HepG2 (cell line): Measurements from ENCODE around the gene SYMPK. TPM values are rescaled to one million over a fixed set of nuclear protein-coding genes. Genes with fewer than 3 reads are reported as not detected.

ENCODE experiments used
- ATAC-seq: fragments of 200-7000 bp; cut with Tn5 transposase; 3 replicates; pipeline ENCODE4 v1.9.1; 2020; ENCODE audit warnings: mild to moderate bottlenecking, moderate library complexity
- BruUV-seq: library from RNA; stranded (reverse); fragments of 400-500 nt; replicated peaks from 2 replicates; lab custom pipeline; 2021; lab: Mats Ljungman, UMichigan
- CTCF ChIA-PET: fragments of 300-600 bp; formaldehyde crosslinking; extraction: SDS; loops from one replicate; lab custom pipeline; 2021; ENCODE audit warnings: low total read pairs, inconsistent platforms, low intra/inter-chr PET ratio; lab: Yijun Ruan, JAX
- POLR2A ChIA-PET: fragments of 350-600 bp; sonication (Branson Sonifier 250); formaldehyde crosslinking; loops from one replicate; lab custom pipeline; 2020; ENCODE audit warnings: antibody characterized with exemption, inconsistent platforms; lab: Yijun Ruan, JAX
- DNase-seq: peaks from one replicate; pipeline ENCODE4 v3.0.0-alpha.2; 2015; ENCODE audit warnings: low spot score
- FAIRE-seq: peaks from 3 replicates; lab custom pipeline; 2011; peaks lifted over from hg19 to GRCh38; lab: Jason Lieb, UNC
- H2AFZ ChIP-seq: one replicate; pipeline ENCODE4 v1.6.1; 2011; ENCODE audit warnings: low read length, inconsistent platforms
- H3K27ac ChIP-seq: fragments of 300-600 bp; 3 replicates; pipeline ENCODE4 v1.8.0; 2011; ENCODE audit warnings: mixed run types, mild to moderate bottlenecking, mixed read lengths, low read length, inconsistent platforms; ENCODE audit not compliant: insufficient read depth; ENCODE audit errors: extremely low read length
- H3K27me3 ChIP-seq, 2 experiments: fragments of 200-600 bp in 1 of 2; 2 replicates in 1 of 2; 3 replicates in 1 of 2; pipeline versions ENCODE4 v1.6.0 to v1.8.0; 2011; ENCODE audit warnings: low read length in 2 of 2, mild to moderate bottlenecking in 2 of 2, moderate library complexity in 2 of 2, inconsistent platforms in 1 of 2; ENCODE audit not compliant: insufficient read depth in 2 of 2, control insufficient read depth in 1 of 2
- H3K36me3 ChIP-seq, 2 experiments: fragments of 200-600 bp in 1 of 2; replicated peaks in 1 of 2; 2 replicates in 1 of 2; 3 replicates in 1 of 2; pipeline versions ENCODE4 v1.5.1 to v1.8.0; 2011; ENCODE audit warnings: low read length in 2 of 2, inconsistent platforms in 1 of 2; ENCODE audit not compliant: insufficient read depth in 2 of 2, control insufficient read depth in 1 of 2
- H3K4me1 ChIP-seq: 2 replicates; pipeline ENCODE4 v1.5.1; 2012; ENCODE audit warnings: low read length, inconsistent platforms; ENCODE audit not compliant: insufficient read depth
- H3K4me2 ChIP-seq: 2 replicates; pipeline ENCODE4 v1.6.0; 2011; ENCODE audit warnings: low read depth, low read length, inconsistent platforms
- H3K4me3 ChIP-seq, 3 experiments: fragments of 200-600 bp in 1 of 3; sonication (generic), shearing (Covaris generic) in 1 of 3; replicated peaks in 1 of 3; 2 replicates each; pipeline ENCODE4 v1.5.1; 2011 to 2016; ENCODE audit warnings: low read length in 3 of 3, inconsistent platforms in 2 of 3, low read depth in 2 of 3, mild to moderate bottlenecking in 2 of 3, control low read depth in 1 of 3, mixed read lengths in 1 of 3; ENCODE audit not compliant: insufficient read depth in 1 of 3
- H3K79me2 ChIP-seq: one replicate; pipeline ENCODE4 v1.6.1; 2011; ENCODE audit warnings: low read length, inconsistent platforms; ENCODE audit not compliant: insufficient read depth
- H3K9ac ChIP-seq: 2 replicates; pipeline ENCODE4 v1.6.0; 2011; ENCODE audit warnings: mild to moderate bottlenecking, low read depth, low read length, inconsistent platforms; ENCODE audit not compliant: insufficient read depth
- H3K9me3 ChIP-seq: 2 replicates; pipeline ENCODE4 v1.5.1; 2012; ENCODE audit warnings: mild to moderate bottlenecking, low read length
- H4K20me1 ChIP-seq: 2 replicates; pipeline ENCODE4 v1.6.0; 2011; ENCODE audit warnings: inconsistent platforms, mild to moderate bottlenecking, low read length, moderate library complexity; ENCODE audit not compliant: insufficient read depth
- ETV6 ChIP-seq: sonication (generic); formaldehyde crosslinking; conservative IDR thresholded peaks from 2 replicates; pipeline ENCODE4 v1.4.0; 2020; ENCODE audit warnings: missing genetic modification reagents
- MED13 ChIP-seq: sonication (generic); formaldehyde crosslinking; IDR thresholded peaks from 2 replicates; pipeline ENCODE4 v1.5.0; 2020; ENCODE audit warnings: missing genetic modification reagents
- MTA3 ChIP-seq: sonication (generic); formaldehyde crosslinking; IDR thresholded peaks from 2 replicates; pipeline ENCODE4 v1.4.0; 2020; ENCODE audit warnings: missing genetic modification reagents
- RBM22 ChIP-seq: fragments of 200-400 bp; formaldehyde crosslinking; optimal IDR thresholded peaks from 2 replicates; pipeline ENCODE3; 2017; ENCODE audit warnings: mild to moderate bottlenecking, low read length, moderate library complexity
- REXO4 ChIP-seq: sonication (generic); formaldehyde crosslinking; IDR thresholded peaks from 2 replicates; pipeline ENCODE4 v1.8.0; 2022; ENCODE audit warnings: missing genetic modification reagents, mild to moderate bottlenecking, borderline replicate concordance
- TRAFD1 ChIP-seq: sonication (generic); formaldehyde crosslinking; IDR thresholded peaks from 2 replicates; pipeline ENCODE4 v1.5.1; 2020; ENCODE audit warnings: missing genetic modification reagents, mild to moderate bottlenecking, borderline replicate concordance
- ZMAT3 ChIP-seq: sonication (generic); formaldehyde crosslinking; conservative IDR thresholded peaks from 2 replicates; pipeline ENCODE4 v1.7.0; 2021; ENCODE audit warnings: missing genetic modification reagents
- ZNF160 ChIP-seq: sonication (generic); formaldehyde crosslinking; IDR thresholded peaks from 2 replicates; pipeline ENCODE4 v1.8.0; 2022; ENCODE audit warnings: mild to moderate bottlenecking, inconsistent platforms, missing genetic modification reagents
- ZNF558 ChIP-seq: sonication (generic); formaldehyde crosslinking; IDR thresholded peaks from 2 replicates; pipeline ENCODE4 v1.9.0; 2022; ENCODE audit warnings: mild to moderate bottlenecking, missing genetic modification reagents, borderline replicate concordance
- ZNF646 ChIP-seq: sonication (generic); formaldehyde crosslinking; IDR thresholded peaks from 2 replicates; pipeline ENCODE4 v1.9.0; 2021; ENCODE audit warnings: mild to moderate bottlenecking, missing genetic modification reagents
- ZNF772 ChIP-seq: sonication (generic); formaldehyde crosslinking; IDR thresholded peaks from 2 replicates; pipeline ENCODE4 v1.5.0; 2020; ENCODE audit warnings: mild to moderate bottlenecking, missing genetic modification reagents
- ZNF788 ChIP-seq: sonication (generic); formaldehyde crosslinking; IDR thresholded peaks from 2 replicates; pipeline ENCODE4 v1.5.0; 2020; ENCODE audit warnings: mild to moderate bottlenecking, missing genetic modification reagents, borderline replicate concordance
- WGBS: methylation state at CpG from one replicate; pipeline ENCODE4 v1.1.6; 2017; ENCODE audit warnings: low lambda C conversion rate; 5-methylcytosine and 5-hydroxymethylcytosine counted together
- in situ Hi-C: cut with HindIII; loops from 2 replicates; pipeline ENCODE4 v1.10.0; 2017; ENCODE audit warnings: low pct_unique_long_range_greater_than_20kb; ENCODE audit not compliant: extremely low pct_ligation_motif_present
- intact Hi-C: fragments of 100-400 bp; cut with micrococcal nuclease; formaldehyde crosslinking; loops from one replicate; pipeline ENCODE4 v1.10.0; 2022; ENCODE audit not compliant: unreplicated experiment
- polyA plus RNA-seq, 8 experiments: library from polyadenylated mRNA; depleted of rRNA in 3 of 8; stranded (reverse) in 7 of 8; unstranded in 1 of 8; fragments of >200 nt; fragmentation: Illumina TruSeq in 4 of 8; extraction: Trizol in 4 of 8; gene quantifications; 2 replicates each; pipeline versions ENCODE4 v1.2.1 to v1.2.3, GENCODE V29; 2011 to 2016; ENCODE audit warnings: low read depth in 4 of 8, missing spikeins in 1 of 8, mixed read lengths in 1 of 8; ENCODE audit not compliant: insufficient read depth in 1 of 8
- total RNA-seq, 5 experiments: library from RNA; depleted of rRNA; stranded (reverse); fragments of >200 nt; fragmentation: Illumina TruSeq; extraction: Trizol; gene quantifications; 2 replicates each; pipeline ENCODE4 v1.2.3, GENCODE V29; 2016; ENCODE audit warnings: low read depth in 1 of 5

The SYMPK gene
- total and polyA plus RNA-seq, 2 of the 13 experiments (the other 11 are each of a cell fraction or from before 2014, with no cell fraction given), result 21.9 to 55.7 TPM

- Histone ChIP-seq H3K4me1 (no peaks in the 10 kb centered on the region), H3K79me2 (no peaks in the 10 kb centered on the region)
- POLR2A ChIA-PET, result interaction anchor here (0.7 to 1.5 kb wide), 4 partner anchors 38 to 77 kb away, joined by 3 to 4 read pairs (median 3); partner anchors contain the start of genes MYPOP and SYMPK
- TF ChIP-seq RBM22 (no peak), MED13 (no peak), ZNF772 (CRISPR knock-in tag) (no peak), ZNF788 (CRISPR knock-in tag) (no peak), REXO4 (CRISPR knock-in tag) (no peak), ZNF558 (no peak), ETV6 (CRISPR knock-in tag) (no peak), MTA3 (no peak), ZMAT3 (CRISPR knock-in tag) (no peak), ZNF646 (no peak), ZNF160 (CRISPR knock-in tag) (no peak), TRAFD1 (CRISPR knock-in tag) (no peak)
- TF ChIP-seq, all 625 proteins: peak for 0
- intact Hi-C loops, result no loop called here
- H3K9me3 ChIP-seq, result no peaks in the 10 kb centered on the region
- CTCF ChIA-PET, result no interaction called here
- no peak for DNase-seq
- no TSS peak for BruUV-seq
- H3K27me3 ChIP-seq, result no peaks in the 10 kb centered on the region
- H3K27ac ChIP-seq, result no peak overlapping the region
- no peak for ATAC-seq
- no peaks in the 10 kb centered on the region for H4K20me1 ChIP-seq
- in situ Hi-C loops, result no loop called here
- no peak for FAIRE-seq
- no peak overlapping the region for H2AFZ ChIP-seq
- WGBS, result 93% methylated on average over 7 of the region's 8 CpGs
- no peak overlapping the region for H3K9ac ChIP-seq
- H3K4me3 ChIP-seq, result no peak overlapping the region
- H3K36me3 ChIP-seq, result peaks cover 34 to 86% of the 10 kb centered on the region in 2 experiments
- no peak overlapping the region for H3K4me2 ChIP-seq
Observed at GRCh38 chr19:45825263-45825605, 37.7 kb downstream of the SYMPK start.
